Measurements from ENCODE around the gene SLC15A1.

Gene SLC15A1

GRCh38 chr13:98751861-98752466, 508 bp downstream of the SLC15A1 start:
- Histone ChIP-seq H3K79me2 (ENCODE audit: low read length) (no peaks in the 10 kb centered on the region), H3K27ac (ENCODE audit: low read length) (no peak overlapping the region), H3K4me3 (ENCODE audit: low read length) (no peak overlapping the region), H4K20me1 (ENCODE audit: insufficient read depth, low read length) (no peaks in the 10 kb centered on the region), H3K9me3 (replicated peaks; ENCODE audit: insufficient read depth, low read length) (no peaks in the 10 kb centered on the region), H3K27me3 (replicated peaks; ENCODE audit: insufficient read depth, low read length) (no peaks in the 10 kb centered on the region), H3K4me2 (ENCODE audit: low read depth, low read length) (no peak overlapping the region), H3K36me3 (replicated peaks; ENCODE audit: insufficient read depth, low read length) (no peaks in the 10 kb centered on the region), H3F3A (ENCODE audit: insufficient read depth, low read length) (no peaks in the 10 kb centered on the region), H2AFZ (ENCODE audit: low read length) (no peak overlapping the region), H3K9me2 (replicated peaks; ENCODE audit: insufficient read depth, low read length) (no peaks in the 10 kb centered on the region), H3K9ac (ENCODE audit: low read length) (no peak overlapping the region), H3K4me1 (ENCODE audit: low read length) (no peaks in the 10 kb centered on the region)
- no peak for DNase-seq
- no peak for TF ChIP-seq CTCF (IDR thresholded peaks at IDR 0.05; ENCODE audit: low read length)

GRCh38 chr13:98751367-98751782, 1.1 kb downstream of the SLC15A1 start:
- Histone ChIP-seq H3K79me2 (ENCODE audit: low read length) (no peaks in the 10 kb centered on the region), H3K27ac (ENCODE audit: low read length) (no peak overlapping the region), H3K9ac (ENCODE audit: low read length) (no peak overlapping the region), H3K9me2 (replicated peaks; ENCODE audit: insufficient read depth, low read length) (no peaks in the 10 kb centered on the region), H3K4me2 (ENCODE audit: low read depth, low read length) (no peak overlapping the region), H4K20me1 (ENCODE audit: insufficient read depth, low read length) (no peaks in the 10 kb centered on the region), H3F3A (ENCODE audit: insufficient read depth, low read length) (no peaks in the 10 kb centered on the region), H3K36me3 (replicated peaks; ENCODE audit: insufficient read depth, low read length) (no peaks in the 10 kb centered on the region), H3K9me3 (replicated peaks; ENCODE audit: insufficient read depth, low read length) (no peaks in the 10 kb centered on the region), H3K4me3 (ENCODE audit: low read length) (no peak overlapping the region), H2AFZ (ENCODE audit: low read length) (no peak overlapping the region), H3K4me1 (ENCODE audit: low read length) (no peaks in the 10 kb centered on the region), H3K27me3 (replicated peaks; ENCODE audit: insufficient read depth, low read length) (no peaks in the 10 kb centered on the region)
- DNase-seq, result no peak
- TF ChIP-seq EZH2 (optimal IDR thresholded peaks at IDR 0.05; ENCODE audit: low read depth, low read length), result no peak
- no peak for TF ChIP-seq EZH2phosphoT487 (IDR thresholded peaks at IDR 0.05; ENCODE audit: low read length)
- no peak for TF ChIP-seq CTCF (IDR thresholded peaks at IDR 0.05; ENCODE audit: low read length)

- no peaks in the 10 kb centered on the region for H3F3A ChIP-seq (ENCODE audit: insufficient read depth, low read length)
- no peak overlapping the region for H3K4me3 ChIP-seq (ENCODE audit: low read length)
- no peaks in the 10 kb centered on the region for H3K4me1 ChIP-seq (ENCODE audit: low read length)
- H3K27me3 ChIP-seq (replicated peaks; ENCODE audit: insufficient read depth, low read length), result no peaks in the 10 kb centered on the region
- H3K79me2 ChIP-seq (ENCODE audit: low read length), result no peaks in the 10 kb centered on the region
- H4K20me1 ChIP-seq (ENCODE audit: insufficient read depth, low read length), result no peaks in the 10 kb centered on the region
- H2AFZ ChIP-seq (ENCODE audit: low read length), result no peak overlapping the region
- H3K27ac ChIP-seq (ENCODE audit: low read length), result no peak overlapping the region
- DNase-seq, result no peak
- no peaks in the 10 kb centered on the region for H3K9me3 ChIP-seq (replicated peaks; ENCODE audit: insufficient read depth, low read length)
- TF ChIP-seq EZH2phosphoT487 (IDR thresholded peaks at IDR 0.05; ENCODE audit: low read length), result no peak
- TF ChIP-seq EZH2 (optimal IDR thresholded peaks at IDR 0.05; ENCODE audit: low read depth, low read length), result no peak
- no peak for TF ChIP-seq CTCF (IDR thresholded peaks at IDR 0.05; ENCODE audit: low read length)
- no peak overlapping the region for H3K9ac ChIP-seq (ENCODE audit: low read length)
- H3K4me2 ChIP-seq (ENCODE audit: low read depth, low read length), result no peak overlapping the region
- H3K9me2 ChIP-seq (replicated peaks; ENCODE audit: insufficient read depth, low read length), result no peaks in the 10 kb centered on the region
- no peaks in the 10 kb centered on the region for H3K36me3 ChIP-seq (replicated peaks; ENCODE audit: insufficient read depth, low read length)
These were observed 3.0 kb downstream of the SLC15A1 start for GRCh38 chr13:98749501-98749900.

Measured in MM.1S (cell line).